HepG2 (cell line): ENCODE results near the gene PDZD2. TPM values are rescaled to one million over a fixed set of nuclear protein-coding genes. Genes with fewer than 3 reads are reported as not detected.

Experiments used
- ATAC-seq: fragments of 200-7000 bp; cut with Tn5 transposase; 3 replicates; pipeline ENCODE4 v1.9.1; 2020; ENCODE audit warnings: mild to moderate bottlenecking, moderate library complexity
- BruUV-seq: library from RNA; stranded (reverse); fragments of 400-500 nt; replicated peaks from 2 replicates; lab custom pipeline; 2021; lab: Mats Ljungman, UMichigan
- CTCF ChIA-PET: fragments of 300-600 bp; formaldehyde crosslinking; extraction: SDS; loops from one replicate; lab custom pipeline; 2021; ENCODE audit warnings: low total read pairs, inconsistent platforms, low intra/inter-chr PET ratio; lab: Yijun Ruan, JAX
- POLR2A ChIA-PET: fragments of 350-600 bp; sonication (Branson Sonifier 250); formaldehyde crosslinking; loops from one replicate; lab custom pipeline; 2020; ENCODE audit warnings: antibody characterized with exemption, inconsistent platforms; lab: Yijun Ruan, JAX
- DNase-seq: peaks from one replicate; pipeline ENCODE4 v3.0.0-alpha.2; 2015; ENCODE audit warnings: low spot score
- FAIRE-seq: peaks from 3 replicates; lab custom pipeline; 2011; peaks lifted over from hg19 to GRCh38; lab: Jason Lieb, UNC
- H2AFZ ChIP-seq: one replicate; pipeline ENCODE4 v1.6.1; 2011; ENCODE audit warnings: low read length, inconsistent platforms
- H3K27ac ChIP-seq: fragments of 300-600 bp; 3 replicates; pipeline ENCODE4 v1.8.0; 2011; ENCODE audit warnings: mixed run types, mild to moderate bottlenecking, mixed read lengths, low read length, inconsistent platforms; ENCODE audit not compliant: insufficient read depth; ENCODE audit errors: extremely low read length
- H3K27me3 ChIP-seq, 2 experiments: fragments of 200-600 bp in 1 of 2; 2 replicates in 1 of 2; 3 replicates in 1 of 2; pipeline versions ENCODE4 v1.6.0 to v1.8.0; 2011; ENCODE audit warnings: low read length in 2 of 2, mild to moderate bottlenecking in 2 of 2, moderate library complexity in 2 of 2, inconsistent platforms in 1 of 2; ENCODE audit not compliant: insufficient read depth in 2 of 2, control insufficient read depth in 1 of 2
- H3K36me3 ChIP-seq, 2 experiments: fragments of 200-600 bp in 1 of 2; replicated peaks in 1 of 2; 2 replicates in 1 of 2; 3 replicates in 1 of 2; pipeline versions ENCODE4 v1.5.1 to v1.8.0; 2011; ENCODE audit warnings: low read length in 2 of 2, inconsistent platforms in 1 of 2; ENCODE audit not compliant: insufficient read depth in 2 of 2, control insufficient read depth in 1 of 2
- H3K4me1 ChIP-seq: 2 replicates; pipeline ENCODE4 v1.5.1; 2012; ENCODE audit warnings: low read length, inconsistent platforms; ENCODE audit not compliant: insufficient read depth
- H3K4me2 ChIP-seq: 2 replicates; pipeline ENCODE4 v1.6.0; 2011; ENCODE audit warnings: low read depth, low read length, inconsistent platforms
- H3K4me3 ChIP-seq, 3 experiments: fragments of 200-600 bp in 1 of 3; sonication (generic), shearing (Covaris generic) in 1 of 3; replicated peaks in 1 of 3; 2 replicates each; pipeline ENCODE4 v1.5.1; 2011 to 2016; ENCODE audit warnings: low read length in 3 of 3, inconsistent platforms in 2 of 3, low read depth in 2 of 3, mild to moderate bottlenecking in 2 of 3, control low read depth in 1 of 3, mixed read lengths in 1 of 3; ENCODE audit not compliant: insufficient read depth in 1 of 3
- H3K79me2 ChIP-seq: one replicate; pipeline ENCODE4 v1.6.1; 2011; ENCODE audit warnings: low read length, inconsistent platforms; ENCODE audit not compliant: insufficient read depth
- H3K9ac ChIP-seq: 2 replicates; pipeline ENCODE4 v1.6.0; 2011; ENCODE audit warnings: mild to moderate bottlenecking, low read depth, low read length, inconsistent platforms; ENCODE audit not compliant: insufficient read depth
- H3K9me3 ChIP-seq: 2 replicates; pipeline ENCODE4 v1.5.1; 2012; ENCODE audit warnings: mild to moderate bottlenecking, low read length
- H4K20me1 ChIP-seq: 2 replicates; pipeline ENCODE4 v1.6.0; 2011; ENCODE audit warnings: inconsistent platforms, mild to moderate bottlenecking, low read length, moderate library complexity; ENCODE audit not compliant: insufficient read depth
- NFE2L2 ChIP-seq: fragments of 150-350 bp; IDR thresholded peaks from 2 replicates; pipeline ENCODE4 v1.6.1; 2014; ENCODE audit warnings: low read length
- ZFP82 ChIP-seq: sonication (generic); formaldehyde crosslinking; IDR thresholded peaks from 2 replicates; pipeline ENCODE4 v1.5.1; 2020; ENCODE audit warnings: mild to moderate bottlenecking, missing genetic modification reagents, borderline replicate concordance
- ZNF572 ChIP-seq: sonication (generic); formaldehyde crosslinking; IDR thresholded peaks from 2 replicates; pipeline ENCODE4 v1.5.1; 2020; ENCODE audit warnings: mild to moderate bottlenecking, missing genetic modification reagents
- ZNF672 ChIP-seq: sonication (generic); formaldehyde crosslinking; IDR thresholded peaks from 2 replicates; pipeline ENCODE4 v1.8.1; 2022; ENCODE audit warnings: missing genetic modification reagents
- WGBS: methylation state at CpG from one replicate; pipeline ENCODE4 v1.1.6; 2017; ENCODE audit warnings: low lambda C conversion rate; 5-methylcytosine and 5-hydroxymethylcytosine counted together
- in situ Hi-C: cut with HindIII; loops from 2 replicates; pipeline ENCODE4 v1.10.0; 2017; ENCODE audit warnings: low pct_unique_long_range_greater_than_20kb; ENCODE audit not compliant: extremely low pct_ligation_motif_present
- intact Hi-C: fragments of 100-400 bp; cut with micrococcal nuclease; formaldehyde crosslinking; loops from one replicate; pipeline ENCODE4 v1.10.0; 2022; ENCODE audit not compliant: unreplicated experiment
- polyA plus RNA-seq, 8 experiments: library from polyadenylated mRNA; depleted of rRNA in 3 of 8; stranded (reverse) in 7 of 8; unstranded in 1 of 8; fragments of >200 nt; fragmentation: Illumina TruSeq in 4 of 8; extraction: Trizol in 4 of 8; gene quantifications; 2 replicates each; pipeline versions ENCODE4 v1.2.1 to v1.2.3, GENCODE V29; 2011 to 2016; ENCODE audit warnings: low read depth in 4 of 8, missing spikeins in 1 of 8, mixed read lengths in 1 of 8; ENCODE audit not compliant: insufficient read depth in 1 of 8
- total RNA-seq, 5 experiments: library from RNA; depleted of rRNA; stranded (reverse); fragments of >200 nt; fragmentation: Illumina TruSeq; extraction: Trizol; gene quantifications; 2 replicates each; pipeline ENCODE4 v1.2.3, GENCODE V29; 2016; ENCODE audit warnings: low read depth in 1 of 5
- TF ChIP-seq, protein P1 (sequence below): sonication (generic); formaldehyde crosslinking; conservative IDR thresholded peaks from 2 replicates; pipeline ENCODE4 v1.8.0; 2022; ENCODE audit warnings: low read depth, missing genetic modification reagents
- TF ChIP-seq, protein P2 (sequence below): sonication (generic); formaldehyde crosslinking; IDR thresholded peaks from 2 replicates; pipeline ENCODE4 v1.4.0; 2020; ENCODE audit warnings: missing genetic modification reagents

The PDZD2 gene
- total and polyA plus RNA-seq, 2 of the 13 experiments (the other 11 are each of a cell fraction or from before 2014, with no cell fraction given), result 0.04 TPM; not detected in 1

DNA sequence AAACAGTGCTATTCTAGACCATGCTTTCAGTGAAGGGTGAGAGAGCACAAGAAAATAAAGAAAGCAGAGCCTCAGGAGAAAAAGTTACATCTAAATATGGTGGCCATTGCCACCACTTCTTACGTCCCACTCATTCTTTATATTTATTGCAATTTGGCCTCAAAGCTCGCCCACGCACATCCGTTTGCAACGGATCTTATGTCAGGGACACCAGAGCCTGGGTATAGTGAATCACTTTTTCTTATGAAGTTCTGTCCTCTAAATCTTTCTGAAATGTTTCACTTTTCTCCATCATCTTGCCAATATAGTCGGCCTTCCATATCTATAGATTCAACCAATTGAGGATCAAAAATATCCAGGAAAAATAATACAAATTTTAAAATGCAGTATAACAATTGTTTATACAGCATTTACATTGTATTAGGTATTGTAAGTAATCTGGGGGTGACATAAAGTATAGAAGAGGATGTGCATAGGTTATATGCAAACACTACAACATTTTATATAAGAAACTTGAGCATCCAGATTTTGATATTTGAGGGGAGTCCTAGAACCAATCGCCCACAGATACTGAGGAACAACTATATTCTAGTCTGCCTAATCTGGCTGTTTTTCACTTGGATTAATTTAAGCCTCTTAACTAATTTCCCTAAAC, 500.0 kb downstream of the PDZD2 start:
- Histone ChIP-seq H3K27me3 (no peaks in the 10 kb centered on the region), H3K4me1 (peaks cover 2% of the 10 kb centered on the region), H3K4me3 (no peak overlapping the region), H3K27ac (no peak overlapping the region), H3K9me3 (no peaks in the 10 kb centered on the region), H3K9ac (no peak overlapping the region), H3K79me2 (peaks cover 45% of the 10 kb centered on the region), H4K20me1 (peaks cover 12% of the 10 kb centered on the region), H2AFZ (no peak overlapping the region), H3K36me3 (peaks cover 8 to 46% of the 10 kb centered on the region in 2 experiments), H3K4me2 (no peak overlapping the region)
- 99% methylated on average over 7 of the region's 7 CpGs for WGBS
- ChIA-PET CTCF (no interaction called here), POLR2A (no interaction called here)
- TF ChIP-seq, protein P1, sequence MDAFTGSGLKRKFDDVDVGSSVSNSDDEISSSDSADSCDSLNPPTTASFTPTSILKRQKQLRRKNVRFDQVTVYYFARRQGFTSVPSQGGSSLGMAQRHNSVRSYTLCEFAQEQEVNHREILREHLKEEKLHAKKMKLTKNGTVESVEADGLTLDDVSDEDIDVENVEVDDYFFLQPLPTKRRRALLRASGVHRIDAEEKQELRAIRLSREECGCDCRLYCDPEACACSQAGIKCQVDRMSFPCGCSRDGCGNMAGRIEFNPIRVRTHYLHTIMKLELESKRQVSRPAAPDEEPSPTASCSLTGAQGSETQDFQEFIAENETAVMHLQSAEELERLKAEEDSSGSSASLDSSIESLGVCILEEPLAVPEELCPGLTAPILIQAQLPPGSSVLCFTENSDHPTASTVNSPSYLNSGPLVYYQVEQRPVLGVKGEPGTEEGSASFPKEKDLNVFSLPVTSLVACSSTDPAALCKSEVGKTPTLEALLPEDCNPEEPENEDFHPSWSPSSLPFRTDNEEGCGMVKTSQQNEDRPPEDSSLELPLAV (CRISPR knock-in tag), result no peak
- TF ChIP-seq ZFP82 (no peak), NFE2L2 (no peak), ZNF672 (no peak), ZNF572 (CRISPR knock-in tag) (no peak)
- TF ChIP-seq, protein P2, sequence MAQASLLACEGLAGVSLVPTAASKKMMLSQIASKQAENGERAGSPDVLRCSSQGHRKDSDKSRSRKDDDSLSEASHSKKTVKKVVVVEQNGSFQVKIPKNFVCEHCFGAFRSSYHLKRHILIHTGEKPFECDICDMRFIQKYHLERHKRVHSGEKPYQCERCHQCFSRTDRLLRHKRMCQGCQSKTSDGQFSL (CRISPR knock-in tag), result no peak
- intact Hi-C loops (no loop called here), in situ Hi-C loops (no loop called here)
- no peak for ATAC-seq
- no peak for FAIRE-seq
- BruUV-seq, result TSS peak; percentile 29
- no peak for DNase-seq
